NCI-H524 (cell line): ENCODE measurements around the gene MAGED2.
"Not testable (repeated sequence)": the region's sequence is repeated elsewhere in the genome, so short reads cannot be mapped to it uniquely, and the experiment has no call there.

ENCODE experiments used
- DNase-seq, 2 experiments: peaks; one replicate each; lab custom pipeline; 2025; lab: John Stamatoyannopoulos, UW

The MAGED2 gene

GRCh38 chrX:54818221-54818620 lies 10.7 kb downstream of the MAGED2 start:
- DNase-seq: no peak

GRCh38 chrX:54819201-54819600 lies 11.7 kb downstream of the MAGED2 start:
- no peak for DNase-seq

GRCh38 chrX:54820737-54821136 lies 13.2 kb downstream of the MAGED2 start:
- no peak for DNase-seq

GRCh38 chrX:54821310-54821709 lies 13.8 kb downstream of the MAGED2 start:
- DNase-seq: no peak

- DNase-seq: no peak
Measured at GRCh38 chrX:54824195-54824594, 16.6 kb downstream of the MAGED2 start.

- DNase-seq: no peak
Measured at GRCh38 chrX:54824722-54825121, 17.2 kb downstream of the MAGED2 start.

GRCh38 chrX:54825716-54826438 lies 18.3 kb downstream of the MAGED2 start:
- no peak for DNase-seq

- no peak for DNase-seq
Measured at GRCh38 chrX:54826598-54826997, 19.1 kb downstream of the MAGED2 start.

- no peak for DNase-seq
Measured at GRCh38 chrX:54838583-54838982, 31.0 kb downstream of the MAGED2 start.

GRCh38 chrX:54841184-54841874 lies 33.8 kb downstream of the MAGED2 start:
- peak; percentile 41 to 82 for DNase-seq

- DNase-seq: no peak
Measured at GRCh38 chrX:54842607-54843006, 35.1 kb downstream of the MAGED2 start.

GRCh38 chrX:54843050-54843449 lies 35.5 kb downstream of the MAGED2 start:
- DNase-seq: no peak

- not testable (repeated sequence) for DNase-seq
Measured at GRCh38 chrX:54847700-54848099, 40.2 kb downstream of the MAGED2 start.

GRCh38 chrX:54865208-54865607 lies 57.7 kb downstream of the MAGED2 start:
- DNase-seq: peak; percentile 82 to 96
